Right renal pelvis (tissue), 4 donors: ENCODE measurements around the gene FZR1. TPM values are rescaled to one million over a fixed set of nuclear protein-coding genes. Genes with fewer than 3 reads are reported as not detected.
"Not testable (repeated sequence)": the region's sequence is repeated elsewhere in the genome, so short reads cannot be mapped to it uniquely, and the experiment has no call there.

ENCODE experiments used
- DNase-seq, 4 donors: peaks; one replicate each; pipeline ENCODE4 v3.0.0-alpha.2; 2013; ENCODE audit warnings: low read depth in 4 of 4, low spot score in 3 of 4, missing footprints in 1 of 4
- polyA plus RNA-seq, 4 donors: library from polyadenylated mRNA; unstranded; fragments of 120-200 nt; gene quantifications; one replicate each; pipeline ENCODE4 v1.2.1, GENCODE V29; 2013; ENCODE audit not compliant: insufficient read length in 4 of 4

Gene FZR1
- polyA plus RNA-seq, 4 donors = 51.4 to 58.8 (median 52.0) TPM

DNA sequence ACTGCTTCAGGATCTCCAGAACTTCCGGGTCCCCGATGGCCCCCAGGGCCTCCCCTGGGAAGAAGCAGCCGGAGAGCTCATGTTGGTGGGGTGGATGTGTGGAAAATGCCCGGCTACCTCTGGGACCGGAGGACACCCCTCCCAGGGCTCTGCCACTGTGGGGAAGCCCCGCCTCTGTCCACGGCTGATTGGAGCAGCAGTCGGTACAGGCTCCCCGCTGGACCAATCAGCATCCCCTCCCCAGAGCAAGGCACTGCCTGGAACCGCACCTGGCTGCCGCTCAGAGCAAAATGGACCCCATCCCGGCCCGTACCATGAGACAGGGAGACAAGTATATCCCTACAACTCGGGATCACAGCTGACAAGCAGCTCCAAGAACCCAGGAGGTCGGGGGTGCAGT, 12.1 kb upstream of the FZR1 start:
- DNase-seq = no peak

DNA sequence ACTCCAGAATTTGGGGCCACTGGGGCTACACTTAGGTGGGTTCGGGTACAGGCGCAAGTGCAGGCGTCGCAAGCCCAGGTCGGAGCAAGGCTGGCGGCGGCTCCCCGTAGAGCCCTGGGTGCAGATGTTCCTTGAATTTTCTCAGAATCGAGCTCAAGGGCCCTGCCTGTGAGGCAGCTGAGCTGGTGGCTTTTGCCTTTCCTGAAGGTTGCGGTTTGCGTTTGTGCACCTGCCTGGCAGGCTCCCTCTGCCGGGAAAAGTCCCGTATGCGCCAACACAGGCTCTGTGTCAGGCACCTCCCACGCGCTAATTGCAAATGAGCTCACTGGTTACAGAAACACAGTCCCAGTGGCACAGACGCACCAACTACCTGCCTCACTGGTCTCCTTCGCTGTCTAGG, 11.6 kb upstream of the FZR1 start:
- no peak for DNase-seq

DNA sequence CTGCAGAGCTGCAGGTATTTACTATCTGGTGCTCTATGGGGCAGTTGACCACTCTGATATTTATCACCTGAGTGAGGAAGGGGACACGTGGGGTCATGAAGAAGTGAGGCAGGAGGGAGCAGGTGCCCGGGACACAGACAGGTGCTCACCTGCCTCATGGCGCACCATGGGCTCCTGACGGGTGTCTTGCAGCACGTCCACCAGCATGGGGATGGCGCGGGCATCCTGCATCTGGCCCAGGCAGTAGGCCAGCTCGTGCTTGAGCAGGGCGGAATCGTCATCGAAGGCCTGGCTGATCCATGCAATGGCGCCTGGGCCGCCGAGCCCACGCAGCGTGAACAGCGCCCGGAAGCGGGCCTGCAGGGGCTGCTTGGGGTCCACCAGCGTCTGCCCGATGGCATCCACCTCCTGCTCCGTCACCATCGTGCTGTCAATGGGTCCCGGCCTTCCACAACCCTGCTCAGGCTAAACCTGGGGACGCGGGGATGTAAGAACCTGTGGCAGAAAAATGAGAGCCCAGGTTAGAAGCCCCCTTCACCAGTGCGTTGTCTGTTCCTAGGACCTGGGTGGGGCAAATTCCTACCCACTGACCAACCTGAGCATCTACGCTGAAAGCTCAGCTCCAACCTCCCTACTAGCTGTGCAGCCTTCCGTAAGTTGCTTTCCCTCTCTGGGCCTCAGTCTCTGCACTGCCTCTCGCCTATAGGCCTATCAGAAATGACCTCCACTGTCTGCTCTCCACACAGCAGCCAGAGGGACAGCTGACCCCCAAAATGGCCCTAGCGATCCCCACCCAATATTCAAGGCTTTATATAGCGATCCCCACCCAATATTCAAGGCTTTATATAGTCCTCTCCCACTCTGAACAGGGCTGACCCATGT, 9.5 kb upstream of the FZR1 start:
- no peak for DNase-seq

DNA sequence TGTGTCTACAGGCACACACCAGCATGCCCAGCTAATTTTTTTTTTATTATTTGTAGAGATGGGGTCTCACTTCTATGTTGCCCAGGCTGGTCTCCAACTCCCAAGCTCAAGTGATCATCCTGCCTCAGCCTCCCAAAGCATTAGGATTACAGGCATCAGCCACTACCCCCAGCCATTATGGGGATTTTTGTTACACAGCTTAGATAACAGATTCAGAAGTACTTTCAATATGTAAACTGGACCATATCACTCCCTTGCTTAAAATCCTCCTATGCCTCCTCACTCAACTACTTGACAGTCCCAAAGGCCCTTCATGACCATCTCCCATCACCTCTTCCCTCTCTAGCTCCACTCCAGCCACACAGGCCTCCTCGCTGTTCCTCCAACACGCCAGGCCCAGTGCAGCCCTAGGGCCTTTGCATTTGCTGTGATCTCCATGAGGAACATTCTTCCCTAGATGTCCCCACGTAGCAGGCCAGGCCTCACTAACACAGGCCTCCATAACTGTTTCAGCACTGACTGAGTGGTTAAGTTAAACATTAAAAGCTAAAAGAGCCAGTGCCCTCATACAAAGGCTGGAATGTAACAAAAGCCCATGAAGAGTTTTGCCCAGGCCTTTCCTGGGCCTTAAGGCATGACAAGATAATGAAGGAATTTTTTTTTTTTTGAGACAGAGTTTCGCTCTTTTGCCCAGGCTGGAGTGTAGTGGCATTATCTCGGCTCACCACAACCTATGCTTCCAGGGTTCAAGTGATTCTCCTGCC, 8.2 kb upstream of the FZR1 start:
- DNase-seq = no peak

DNA sequence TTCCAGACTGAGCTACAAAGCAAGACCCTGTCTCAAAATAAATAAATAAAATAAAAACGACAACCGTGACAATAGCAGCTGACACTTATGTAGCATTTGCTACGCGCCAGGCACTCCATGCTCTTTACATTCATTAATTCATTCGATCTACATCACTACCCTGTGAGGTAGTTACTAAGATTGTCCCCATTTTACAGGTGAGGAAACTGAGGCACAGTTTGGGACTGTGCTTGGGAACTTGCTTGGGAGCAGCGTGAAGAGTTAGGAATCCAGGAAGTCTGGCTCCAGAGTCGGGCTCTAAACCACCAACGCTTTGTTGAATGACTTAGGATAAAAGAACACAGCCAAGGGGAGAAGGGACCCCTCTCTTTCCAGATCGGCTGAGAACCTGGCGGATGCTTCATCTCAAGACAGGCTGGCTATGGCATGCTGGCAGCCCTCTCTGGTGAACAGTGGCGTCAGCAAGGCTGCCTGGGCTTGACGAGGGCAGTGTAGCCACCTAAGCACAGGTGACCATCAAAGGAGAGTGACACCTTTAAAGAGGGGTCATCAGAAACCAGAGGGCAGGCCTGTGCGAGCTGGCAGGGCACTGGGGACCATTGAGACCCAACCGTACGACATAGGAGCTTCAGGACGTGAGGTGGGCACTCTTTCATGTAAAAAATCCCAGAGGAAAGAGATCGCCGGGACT, 6.2 kb upstream of the FZR1 start:
- no peak for DNase-seq

DNA sequence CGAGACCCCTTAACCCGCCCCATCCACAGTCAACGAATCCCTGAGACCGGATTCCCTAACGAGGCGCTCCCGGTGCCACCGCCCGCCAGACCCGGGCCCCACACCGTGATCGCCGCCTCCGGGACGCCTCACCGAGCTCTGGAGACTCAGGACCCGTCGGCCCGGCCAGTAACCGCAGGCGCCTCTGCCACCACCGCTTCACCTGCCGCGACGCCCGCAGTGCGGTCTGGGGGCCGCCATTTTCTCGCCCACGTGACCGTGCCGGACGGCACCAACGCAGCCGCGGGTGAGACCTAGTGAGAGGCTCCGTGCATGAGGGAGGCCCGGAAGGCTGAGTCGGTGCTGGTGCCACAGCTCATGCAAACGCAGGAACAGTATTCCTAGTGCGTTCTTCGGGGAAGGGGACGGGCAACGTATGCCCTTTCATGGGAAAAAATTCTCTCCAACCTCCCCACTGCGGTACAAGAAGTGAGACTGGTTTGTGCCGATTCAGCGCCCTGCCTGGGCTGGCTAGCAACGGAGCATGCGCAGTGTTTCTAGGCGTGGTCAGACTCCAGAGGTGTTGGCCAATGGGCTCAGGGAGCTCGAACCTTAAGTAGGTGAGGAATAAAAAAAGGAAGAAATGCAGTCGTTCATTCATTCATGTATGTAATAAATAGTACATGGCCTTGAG, 5.5 kb upstream of the FZR1 start, which contains the start of gene DOHH:
DOHH (minus strand) TSS at position 246 of the 673 bp plus-strand sequence. CDS start 3,860 bp downstream, outside the sequence.
- peak; percentile 94 to 99 (median 94) for DNase-seq

DNA sequence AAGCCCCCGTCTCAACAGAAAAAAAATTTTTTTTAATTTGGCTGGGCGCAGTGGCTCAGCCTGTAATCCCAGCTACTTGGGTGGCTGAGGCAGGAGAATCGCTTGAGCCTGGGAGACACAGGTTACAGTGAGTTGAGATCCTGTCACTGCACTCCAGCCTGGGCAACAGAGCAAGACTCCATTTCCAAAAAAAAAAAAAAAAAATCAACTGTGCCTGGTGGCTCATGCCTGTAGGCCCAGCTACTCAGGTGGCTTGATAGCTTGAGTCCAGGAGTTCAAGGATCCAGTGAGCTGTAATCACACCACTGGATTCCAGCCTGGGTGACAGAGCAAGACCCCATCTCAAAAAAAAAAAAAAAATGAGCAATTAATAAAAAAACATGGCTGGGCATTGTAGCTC, 4.3 kb upstream of the FZR1 start:
- no peak for DNase-seq

DNA sequence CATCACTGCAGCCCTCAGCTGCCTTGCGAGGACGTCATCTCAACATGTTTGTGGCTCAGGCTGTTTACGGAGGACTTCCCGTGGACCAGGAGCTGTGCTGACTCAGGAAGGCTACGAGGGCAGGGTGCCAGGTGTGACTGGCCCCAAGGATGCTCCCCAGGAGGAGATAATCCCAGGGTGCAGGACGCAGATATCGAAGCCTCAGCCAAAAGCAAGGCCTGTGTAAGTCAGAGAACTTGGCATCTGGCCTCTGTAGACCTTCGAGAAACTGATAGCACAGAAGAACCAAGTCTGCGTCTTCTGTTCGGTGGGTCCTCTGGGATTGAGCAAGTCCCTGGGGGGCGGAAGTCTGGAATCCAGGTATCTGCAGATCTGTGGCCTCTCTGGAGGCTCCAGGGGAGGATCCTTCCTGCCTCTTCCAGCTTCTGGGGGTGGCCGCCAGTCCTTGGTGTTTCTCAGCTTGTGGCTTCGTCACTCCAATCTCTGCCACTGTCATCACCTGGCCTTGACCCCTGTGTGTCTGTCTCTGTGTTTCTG, 3.0 kb upstream of the FZR1 start:
- DNase-seq = no peak

DNA sequence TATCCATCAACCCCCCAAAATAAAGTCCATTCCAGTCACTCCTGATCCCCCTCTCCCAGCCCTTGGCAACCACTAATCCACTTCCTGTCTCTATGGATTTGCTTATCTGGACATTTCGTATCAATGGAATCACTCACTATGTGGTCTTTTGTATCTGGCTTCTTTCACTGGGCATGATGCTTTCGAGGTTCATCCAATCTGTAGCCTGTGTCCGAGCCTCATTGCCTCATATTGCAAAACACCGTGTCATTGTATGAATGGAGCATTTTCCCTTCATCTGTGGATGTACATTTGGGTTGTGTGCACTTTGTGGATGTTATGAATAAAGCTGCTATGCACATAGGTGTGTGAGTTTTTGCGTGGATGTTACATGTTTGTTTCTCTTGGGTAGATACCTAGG, 1.4 kb upstream of the FZR1 start:
- DNase-seq = no peak

DNA sequence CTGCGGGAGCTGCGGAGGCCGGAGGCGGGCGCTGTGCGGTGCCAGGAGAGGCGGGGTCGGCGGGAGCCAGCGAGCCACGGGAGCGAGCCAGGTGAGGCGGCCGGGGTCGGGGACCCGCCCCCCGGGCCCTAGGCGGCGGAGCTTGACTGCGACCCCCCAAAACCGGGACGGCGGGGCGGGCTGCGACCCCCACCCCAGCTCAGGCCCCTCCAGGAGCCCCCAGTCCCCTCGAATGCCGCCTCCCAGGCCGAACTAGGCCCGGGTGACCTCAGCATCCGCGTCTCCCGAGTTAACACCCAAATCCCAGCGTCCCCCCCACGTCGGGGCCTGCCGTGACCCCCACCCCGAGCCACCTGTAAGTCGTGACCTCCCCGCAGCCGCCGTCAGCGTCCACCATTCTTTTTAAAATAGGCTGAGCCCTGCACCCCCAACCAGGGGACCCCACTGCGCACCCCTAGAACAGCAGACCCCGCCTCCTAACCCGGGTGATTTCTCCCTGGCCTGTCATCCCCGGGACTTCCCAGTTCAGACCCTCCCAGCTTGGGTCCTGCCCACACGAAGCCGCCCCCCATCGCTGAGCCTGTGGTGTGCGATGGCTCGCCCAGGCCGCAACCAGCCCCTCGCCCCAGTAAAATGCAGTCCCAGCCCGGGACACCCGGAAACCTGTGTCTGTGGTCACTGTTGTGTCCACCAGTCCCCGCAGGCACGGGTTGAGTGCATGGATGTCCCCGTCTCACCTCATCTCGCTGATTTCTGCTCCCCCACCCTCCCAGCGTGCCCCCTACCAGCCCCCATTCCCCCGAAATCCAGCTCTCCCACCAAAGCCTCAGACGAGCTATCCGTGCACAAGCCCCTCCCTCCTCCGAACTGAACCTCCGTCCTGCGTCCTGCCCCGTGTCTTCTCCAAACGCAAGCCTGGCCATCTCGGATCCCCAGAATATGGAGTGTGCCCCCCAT, 551 bp downstream of the FZR1 start:
- no peak for DNase-seq

DNA sequence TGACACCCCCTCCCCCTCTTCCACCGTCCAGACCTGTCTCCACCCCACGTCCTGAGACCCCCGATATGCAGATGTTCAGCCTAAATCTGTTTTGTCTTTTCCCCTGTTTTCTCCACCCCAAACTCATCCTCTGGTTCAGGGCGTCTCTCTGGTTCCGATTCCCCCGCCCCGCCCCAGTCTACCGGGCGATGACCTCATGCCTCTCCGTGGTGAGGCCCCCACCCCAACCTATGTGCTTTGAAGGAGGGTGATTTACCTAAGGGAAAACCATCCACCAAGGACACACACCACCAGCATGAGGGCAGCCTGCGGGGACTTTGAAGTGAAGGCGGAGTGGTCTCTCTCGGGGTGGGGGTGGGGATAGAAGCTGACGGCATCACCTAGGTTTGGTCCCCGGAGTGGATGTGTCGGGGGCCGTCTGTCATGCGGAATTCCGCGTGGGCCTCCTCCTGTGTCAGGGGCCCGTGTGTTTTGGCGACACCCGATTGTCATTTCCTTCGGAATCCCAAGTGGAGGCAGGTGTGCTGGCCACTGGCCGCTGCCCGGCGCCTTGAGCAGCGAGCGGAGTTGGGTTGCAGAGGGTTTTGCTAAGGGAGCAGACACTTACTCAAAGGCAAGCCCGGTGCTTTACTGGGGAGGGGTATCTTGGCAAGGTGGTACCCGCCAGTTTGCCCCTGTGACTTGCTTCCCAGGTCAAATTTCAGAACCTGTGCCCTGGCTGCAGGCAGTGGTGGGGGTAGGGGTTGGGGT, 1.4 kb downstream of the FZR1 start:
- DNase-seq = no peak

DNA sequence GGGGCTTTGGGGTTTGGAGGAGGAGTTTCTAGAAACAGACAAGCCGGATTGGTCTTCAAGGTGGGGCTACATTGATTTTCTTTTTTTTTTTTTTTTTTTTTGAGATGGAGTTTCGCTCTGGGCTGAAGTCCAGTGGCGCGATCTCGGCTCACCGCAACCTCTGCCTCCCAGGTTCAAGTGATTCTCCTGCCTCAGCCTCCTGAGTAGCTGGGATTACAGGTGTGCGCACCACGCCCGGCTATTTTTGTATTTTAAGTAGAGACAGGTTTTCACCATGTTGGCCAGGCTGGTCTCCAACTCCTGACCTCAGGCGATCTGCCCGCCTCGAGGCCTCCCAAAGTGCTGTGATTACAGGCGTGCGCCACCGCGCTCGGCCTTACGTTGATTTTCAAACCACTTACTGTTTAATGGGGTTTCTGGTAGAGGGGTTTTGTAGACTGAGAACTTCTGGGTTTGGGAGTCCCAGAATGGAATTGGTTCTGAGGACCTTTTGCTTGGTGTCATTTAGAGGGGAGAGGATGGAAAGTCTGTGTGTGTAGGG, 2.1 kb downstream of the FZR1 start:
- DNase-seq = not testable (repeated sequence)

DNA sequence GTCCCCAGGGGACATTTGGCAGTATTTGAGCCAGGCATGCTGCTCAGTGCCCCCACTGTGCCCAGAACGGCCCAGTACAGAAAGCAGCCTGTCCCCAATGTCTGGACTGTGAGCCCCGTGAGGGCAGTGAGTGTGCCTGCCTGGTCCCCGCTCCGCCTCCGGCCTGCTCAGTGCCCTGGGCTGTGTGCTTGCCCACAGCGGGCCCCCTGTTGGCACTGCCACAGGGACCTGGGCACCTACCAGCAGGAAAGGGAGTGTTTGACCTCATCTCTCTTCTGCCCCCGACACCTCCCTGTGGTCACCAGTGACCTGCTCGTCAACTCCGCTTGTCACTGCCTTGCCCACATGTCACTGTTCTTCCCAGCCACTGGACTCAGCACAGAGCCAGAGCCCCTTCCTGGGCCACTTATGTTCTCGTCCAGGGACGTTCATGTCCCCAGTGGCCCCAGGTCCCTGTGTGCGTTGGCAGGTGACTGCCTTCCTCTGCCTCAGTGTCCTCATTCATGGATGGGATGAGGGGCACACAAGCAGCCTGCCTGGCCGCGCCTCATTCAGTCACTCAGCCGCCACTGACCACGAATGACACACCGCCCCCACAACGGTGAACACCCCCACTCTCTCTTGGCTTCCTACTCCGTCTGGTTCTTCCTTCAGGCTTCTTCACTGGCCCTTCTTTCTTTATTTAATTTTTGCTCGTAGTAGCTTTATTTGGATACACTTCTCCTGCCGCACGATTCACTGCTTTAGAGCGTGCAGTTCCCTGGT, 2.8 kb downstream of the FZR1 start:
- DNase-seq = no peak

DNA sequence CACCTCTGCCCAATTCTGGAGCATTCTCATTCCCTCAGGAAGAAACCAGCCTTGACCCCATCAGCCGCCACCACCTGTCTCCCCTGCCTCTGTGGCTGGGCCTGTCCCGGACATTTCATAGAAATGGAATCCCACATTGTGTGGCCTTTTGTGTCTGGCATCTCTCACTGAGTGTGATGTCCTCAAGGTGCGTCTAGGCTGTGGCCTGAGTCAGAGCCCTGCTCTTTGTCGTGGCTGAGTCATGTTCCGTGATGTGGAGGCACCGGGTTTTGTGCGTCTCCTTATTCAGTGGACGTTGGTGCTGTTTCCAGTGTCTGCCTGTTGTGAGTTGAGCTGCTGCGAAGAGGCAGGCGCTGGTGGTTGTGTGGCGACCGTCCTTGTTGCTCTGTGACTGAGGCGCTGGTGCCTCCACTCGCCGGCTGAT, 3.5 kb downstream of the FZR1 start:
- no peak for DNase-seq

DNA sequence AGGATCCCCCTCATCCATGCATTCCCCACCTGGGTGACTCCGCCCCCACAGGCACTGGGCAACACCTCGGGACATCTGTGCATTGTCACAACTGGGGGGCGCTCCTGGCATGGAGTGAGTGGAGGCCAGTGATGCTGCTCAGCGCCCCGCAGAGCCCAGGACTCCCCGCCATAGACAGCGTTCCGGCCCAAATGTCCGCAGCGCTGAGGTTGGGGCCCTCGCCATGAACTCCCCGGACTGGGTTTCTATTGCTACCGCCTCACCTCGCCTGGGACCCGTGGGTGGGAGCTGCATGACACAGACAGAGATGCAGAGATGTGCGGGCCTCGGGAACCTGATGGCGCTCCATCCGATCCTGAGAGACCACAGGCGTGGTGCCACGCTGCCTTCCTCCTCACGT, 4.6 kb downstream of the FZR1 start:
- DNase-seq = no peak

DNA sequence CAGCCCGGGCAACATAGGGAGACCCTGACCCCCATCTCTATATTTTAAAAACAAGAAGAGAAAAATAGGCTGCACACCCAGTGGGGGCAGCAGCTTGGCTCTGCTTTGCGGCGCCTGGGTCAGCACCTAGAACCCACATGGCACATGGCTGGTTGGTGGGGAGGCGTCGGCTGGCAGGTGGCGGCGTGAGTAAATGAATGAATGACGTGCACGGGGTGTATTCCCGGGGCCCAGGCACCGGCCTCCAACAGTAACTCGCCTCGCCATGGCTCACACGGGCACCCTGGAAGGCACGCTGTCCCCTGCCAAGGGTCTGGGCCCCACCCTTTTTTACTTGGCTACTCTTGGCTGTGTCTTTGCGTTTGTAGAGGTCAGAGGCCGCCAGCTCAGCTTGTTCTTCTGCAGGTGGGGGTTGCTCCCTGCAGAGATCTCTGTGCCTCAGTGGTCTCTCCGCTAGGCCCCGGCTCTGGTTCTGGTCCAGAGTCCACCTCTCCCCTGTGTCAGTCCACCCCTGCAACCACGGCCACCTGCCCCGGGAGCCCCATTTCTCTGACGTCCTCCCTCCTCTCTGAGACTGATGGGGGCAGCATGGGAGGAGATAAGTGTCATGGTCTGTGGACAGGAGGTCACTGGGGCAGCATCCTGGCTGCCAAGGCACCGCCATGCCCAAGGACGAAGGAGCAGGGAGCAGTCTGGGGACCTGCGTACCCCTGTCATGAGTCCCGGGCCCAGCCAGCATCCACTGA, 5.6 kb downstream of the FZR1 start:
- DNase-seq = no peak
